ENCODE measurements around the gene DLG1.

GRCh38 chr3:197336348-197336747 is 37.9 kb upstream of the DLG1 start:
- TF ChIP-seq YBX1 (IDR thresholded peaks at IDR 0.05) (no peak), EHMT2 (IDR thresholded peaks at IDR 0.05) (no peak), CTCF (IDR thresholded peaks at IDR 0.05 in 2 of 3, conservative IDR thresholded peaks at IDR 0.05 in 1 of 3; ENCODE audit: insufficient read depth in 2 of 3, low read depth in 1 of 3, low read length in 3 of 3) (no peak), POLR2A (conservative IDR thresholded peaks at IDR 0.05) (no peak), RFX7 (CRISPR knock-in tag; IDR thresholded peaks at IDR 0.05) (no peak)
- TF ChIP-seq, protein P1, sequence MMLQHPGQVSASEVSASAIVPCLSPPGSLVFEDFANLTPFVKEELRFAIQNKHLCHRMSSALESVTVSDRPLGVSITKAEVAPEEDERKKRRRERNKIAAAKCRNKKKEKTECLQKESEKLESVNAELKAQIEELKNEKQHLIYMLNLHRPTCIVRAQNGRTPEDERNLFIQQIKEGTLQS (IDR thresholded peaks at IDR 0.05), result no peak
- TF ChIP-seq, protein P1 (CRISPR knock-in tag; conservative IDR thresholded peaks at IDR 0.05), result no peak
- TF ChIP-seq, protein P2, sequence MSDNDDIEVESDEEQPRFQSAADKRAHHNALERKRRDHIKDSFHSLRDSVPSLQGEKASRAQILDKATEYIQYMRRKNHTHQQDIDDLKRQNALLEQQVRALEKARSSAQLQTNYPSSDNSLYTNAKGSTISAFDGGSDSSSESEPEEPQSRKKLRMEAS (CRISPR knock-in tag; IDR thresholded peaks at IDR 0.05), result no peak; the same call in 1 of the 2 replicates
